Activated naive CD4-positive, alpha-beta T cell treated with anti-CD3 and anti-CD28 coated beads, Interleukin-2, amount 50 U/mL, for 24 hours (primary cell): Measurements from ENCODE around the gene RASSF10.

ENCODE experiments used
- H3K27ac Mint-ChIP-seq: one replicate; pipeline ENCODE4 v1.8.0; 2021; ENCODE audit warnings: mild to moderate bottlenecking, mixed read lengths
- H3K27me3 Mint-ChIP-seq: one replicate; pipeline ENCODE4 v1.8.0; 2021; ENCODE audit warnings: mixed read lengths
- H3K36me3 Mint-ChIP-seq: one replicate; pipeline ENCODE4 v1.8.0; 2021; ENCODE audit warnings: mixed read lengths
- H3K4me1 Mint-ChIP-seq: one replicate; pipeline ENCODE4 v1.8.0; 2021; ENCODE audit warnings: mixed read lengths
- H3K4me3 Mint-ChIP-seq: one replicate; pipeline ENCODE4 v1.8.0; 2021; ENCODE audit warnings: mild to moderate bottlenecking, mixed read lengths
- H3K9me3 Mint-ChIP-seq: one replicate; pipeline ENCODE4 v1.8.0; 2021; ENCODE audit warnings: mixed read lengths

The RASSF10 gene

GRCh38 chr11:13007182-13008060 lies 1.7 kb upstream of the RASSF10 start:
- Mint-ChIP-seq H3K27me3 (peaks cover 42% of the 10 kb centered on the region), H3K9me3 (no peaks in the 10 kb centered on the region), H3K36me3 (no peaks in the 10 kb centered on the region), H3K27ac (no peak overlapping the region), H3K4me1 (no peaks in the 10 kb centered on the region), H3K4me3 (no peak overlapping the region)

- no peaks in the 10 kb centered on the region for H3K36me3 Mint-ChIP-seq
- no peaks in the 10 kb centered on the region for H3K9me3 Mint-ChIP-seq
- H3K27ac Mint-ChIP-seq, result no peak overlapping the region
- H3K4me3 Mint-ChIP-seq, result no peak overlapping the region
- H3K4me1 Mint-ChIP-seq, result no peaks in the 10 kb centered on the region
- peaks cover 42% of the 10 kb centered on the region for H3K27me3 Mint-ChIP-seq
Measured at GRCh38 chr11:13008061-13008435, 1.1 kb upstream of the RASSF10 start.

GRCh38 chr11:13009476-13009920 lies 382 bp downstream of the RASSF10 start:
- Mint-ChIP-seq H3K4me3 (no peak overlapping the region), H3K27ac (no peak overlapping the region), H3K9me3 (no peaks in the 10 kb centered on the region), H3K4me1 (no peaks in the 10 kb centered on the region), H3K27me3 (peaks cover 38% of the 10 kb centered on the region), H3K36me3 (no peaks in the 10 kb centered on the region)

- Mint-ChIP-seq H3K4me1 (no peaks in the 10 kb centered on the region), H3K27me3 (peaks cover 42% of the 10 kb centered on the region), H3K4me3 (no peak overlapping the region), H3K9me3 (no peaks in the 10 kb centered on the region), H3K27ac (no peak overlapping the region), H3K36me3 (no peaks in the 10 kb centered on the region)
Measured at GRCh38 chr11:13009921-13010748, 1.0 kb downstream of the RASSF10 start.

- H3K36me3 Mint-ChIP-seq, result no peaks in the 10 kb centered on the region
- peaks cover 41% of the 10 kb centered on the region for H3K27me3 Mint-ChIP-seq
- no peak overlapping the region for H3K4me3 Mint-ChIP-seq
- no peaks in the 10 kb centered on the region for H3K4me1 Mint-ChIP-seq
- H3K9me3 Mint-ChIP-seq, result no peaks in the 10 kb centered on the region
- H3K27ac Mint-ChIP-seq, result no peak overlapping the region
Measured at GRCh38 chr11:13010749-13011465, 1.8 kb downstream of the RASSF10 start.

- H3K36me3 Mint-ChIP-seq, result no peaks in the 10 kb centered on the region
- no peak overlapping the region for H3K27ac Mint-ChIP-seq
- H3K4me1 Mint-ChIP-seq, result no peaks in the 10 kb centered on the region
- peaks cover 44% of the 10 kb centered on the region for H3K27me3 Mint-ChIP-seq
- H3K4me3 Mint-ChIP-seq, result no peak overlapping the region
- no peaks in the 10 kb centered on the region for H3K9me3 Mint-ChIP-seq
Measured at GRCh38 chr11:13011466-13012055, 2.4 kb downstream of the RASSF10 start.

GRCh38 chr11:13012056-13012661 lies 3.0 kb downstream of the RASSF10 start:
- Mint-ChIP-seq H3K27me3 (peaks cover 40% of the 10 kb centered on the region), H3K36me3 (no peaks in the 10 kb centered on the region), H3K4me3 (no peak overlapping the region), H3K27ac (no peak overlapping the region), H3K4me1 (no peaks in the 10 kb centered on the region), H3K9me3 (no peaks in the 10 kb centered on the region)

- Mint-ChIP-seq H3K27ac (no peak overlapping the region), H3K4me1 (no peaks in the 10 kb centered on the region), H3K36me3 (no peaks in the 10 kb centered on the region), H3K9me3 (no peaks in the 10 kb centered on the region), H3K4me3 (no peak overlapping the region), H3K27me3 (peaks cover 33% of the 10 kb centered on the region)
Measured at GRCh38 chr11:13013054-13013488, 4.0 kb downstream of the RASSF10 start.

- Mint-ChIP-seq H3K27me3 (peaks cover 32% of the 10 kb centered on the region), H3K4me3 (no peak overlapping the region), H3K27ac (no peak overlapping the region), H3K36me3 (no peaks in the 10 kb centered on the region), H3K4me1 (no peaks in the 10 kb centered on the region), H3K9me3 (no peaks in the 10 kb centered on the region)
Measured at GRCh38 chr11:13015753-13016152, 6.6 kb downstream of the RASSF10 start.

- Mint-ChIP-seq H3K4me1 (no peaks in the 10 kb centered on the region), H3K9me3 (no peaks in the 10 kb centered on the region), H3K4me3 (no peak overlapping the region), H3K36me3 (no peaks in the 10 kb centered on the region), H3K27me3 (peaks cover 28% of the 10 kb centered on the region), H3K27ac (no peak overlapping the region)
Measured at GRCh38 chr11:13016415-13016814, 7.3 kb downstream of the RASSF10 start.

- no peak overlapping the region for H3K27ac Mint-ChIP-seq
- no peaks in the 10 kb centered on the region for H3K36me3 Mint-ChIP-seq
- H3K4me1 Mint-ChIP-seq, result no peaks in the 10 kb centered on the region
- H3K9me3 Mint-ChIP-seq, result no peaks in the 10 kb centered on the region
- peaks cover 25% of the 10 kb centered on the region for H3K27me3 Mint-ChIP-seq
- no peak overlapping the region for H3K4me3 Mint-ChIP-seq
Measured at GRCh38 chr11:13019313-13019712, 10.2 kb downstream of the RASSF10 start.

GRCh38 chr11:13023423-13023822 lies 14.3 kb downstream of the RASSF10 start:
- H3K9me3 Mint-ChIP-seq, result no peaks in the 10 kb centered on the region
- H3K4me1 Mint-ChIP-seq, result no peaks in the 10 kb centered on the region
- no peak overlapping the region for H3K4me3 Mint-ChIP-seq
- H3K27ac Mint-ChIP-seq, result no peak overlapping the region
- H3K27me3 Mint-ChIP-seq, result peaks cover 17% of the 10 kb centered on the region
- H3K36me3 Mint-ChIP-seq, result no peaks in the 10 kb centered on the region

- Mint-ChIP-seq H3K4me1 (no peaks in the 10 kb centered on the region), H3K4me3 (no peak overlapping the region), H3K27me3 (peaks cover 12% of the 10 kb centered on the region), H3K36me3 (no peaks in the 10 kb centered on the region), H3K27ac (no peak overlapping the region), H3K9me3 (no peaks in the 10 kb centered on the region)
Measured at GRCh38 chr11:13026722-13027121, 17.6 kb downstream of the RASSF10 start.

GRCh38 chr11:13028322-13028721 lies 19.2 kb downstream of the RASSF10 start:
- Mint-ChIP-seq H3K4me1 (no peaks in the 10 kb centered on the region), H3K4me3 (no peak overlapping the region), H3K36me3 (no peaks in the 10 kb centered on the region)

GRCh38 chr11:13029872-13030271 lies 20.8 kb downstream of the RASSF10 start:
- Mint-ChIP-seq H3K36me3 (no peaks in the 10 kb centered on the region), H3K27me3 (peaks cover 7% of the 10 kb centered on the region), H3K4me3 (no peak overlapping the region), H3K9me3 (no peaks in the 10 kb centered on the region), H3K4me1 (no peaks in the 10 kb centered on the region), H3K27ac (no peak overlapping the region)

More at GRCh38 chr11:13028322-13028721, 19.2 kb downstream of the RASSF10 start:
- Mint-ChIP-seq H3K27ac (no peak overlapping the region), H3K9me3 (no peaks in the 10 kb centered on the region), H3K27me3 (peaks cover 4% of the 10 kb centered on the region)
